ENCODE measurements around the gene GON4L. TPM values are rescaled to one million over a fixed set of nuclear protein-coding genes. Genes with fewer than 3 reads are reported as not detected.
A peak's percentile ranks its signal among the peaks of the same experiment; 100 is the strongest.
"Not testable (repeated sequence)": the region's sequence is repeated elsewhere in the genome, so short reads cannot be mapped to it uniquely, and the experiment has no call there.

GON4L gene
- polyA plus RNA-seq, 1 of the 3 experiments (the other 2 are of a cell fraction), result 16.5 TPM

GRCh38 chr1:155801149-155801548 is 55.9 kb downstream of the GON4L start:
- H3K4me3 ChIP-seq (ENCODE audit: low read depth in 2 of 2, low read length in 1 of 2), result no peak overlapping the region
- H3K4me1 ChIP-seq (ENCODE audit: control insufficient read depth in 1 of 2, insufficient read depth in 2 of 2, low read depth in 1 of 2, low read length in 1 of 2), result peaks cover 0 to 9% of the 10 kb centered on the region in 2 experiments; a peak in 1 of 4 replicates
- ChIA-PET POLR2A (no interaction called here), CTCF (no interaction called here)
- H3K79me2 ChIP-seq (ENCODE audit: insufficient read depth), result peaks cover 12% of the 10 kb centered on the region
- 0 out of 2 replicates have a peak overlapping the region, but pooled peaks have one; percentile 13 for H3K4me2 ChIP-seq
- no peak for DNase-seq
- H3K36me3 ChIP-seq (replicated peaks in 1 of 2; ENCODE audit: control insufficient read depth in 1 of 2, insufficient read depth in 2 of 2, low read length in 1 of 2), result peaks cover 23 to 53% of the 10 kb centered on the region in 2 experiments
- H2AFZ ChIP-seq (ENCODE audit: low read depth), result no peak overlapping the region
- H3K9me2 ChIP-seq, result no peaks in the 10 kb centered on the region
- H4K20me1 ChIP-seq (ENCODE audit: insufficient read depth), result no peaks in the 10 kb centered on the region
- H3K27me3 ChIP-seq (ENCODE audit: insufficient read depth), result no peaks in the 10 kb centered on the region
- TF ChIP-seq TCF12 (IDR thresholded peaks at IDR 0.05), result peak; percentile 45
- 0 out of 2 replicates have a peak, but pooled peaks have one; percentile 33 for TF ChIP-seq TEAD4 (IDR thresholded peaks at IDR 0.05; ENCODE audit: borderline replicate concordance, insufficient read depth)
- no peak for TF ChIP-seq SIN3A (IDR thresholded peaks at IDR 0.05; ENCODE audit: borderline replicate concordance, low read depth, low read length)
- TF ChIP-seq PBX3 (IDR thresholded peaks at IDR 0.05), result peak; percentile 87
- peak; percentile 65 for TF ChIP-seq JUND (IDR thresholded peaks at IDR 0.05)
- TF ChIP-seq EP300 (IDR thresholded peaks at IDR 0.05; ENCODE audit: borderline replicate concordance in 1 of 2, low read depth in 1 of 2, low read length in 1 of 2), result peak in 1 of 2 experiments; percentile 48; a peak in 1 of 4 replicates
- TF ChIP-seq GATA2 (CRISPR knock-in tag; IDR thresholded peaks at IDR 0.05), result no peak
- TF ChIP-seq FOSL2 (IDR thresholded peaks at IDR 0.05; ENCODE audit: borderline replicate concordance, low read depth), result peak; percentile 75
- H3K9ac ChIP-seq, result no peak overlapping the region; the same call in 1 of the 2 replicates
- H3K27ac ChIP-seq (ENCODE audit: low read depth in 2 of 2, low read length in 1 of 2), result peak overlapping the region in 1 of 2 experiments; percentile 62; a peak in 2 of 4 replicates
- H3K9me3 ChIP-seq, result no peaks in the 10 kb centered on the region
- H3F3A ChIP-seq (replicated peaks; ENCODE audit: insufficient read depth), result peaks cover 28% of the 10 kb centered on the region

- peaks cover 14% of the 10 kb centered on the region for H3F3A ChIP-seq (replicated peaks; ENCODE audit: insufficient read depth)
- H2AFZ ChIP-seq (ENCODE audit: low read depth); H3K27ac ChIP-seq (ENCODE audit: low read depth in 2 of 2, low read length in 1 of 2); DNase-seq; H4K20me1 ChIP-seq (ENCODE audit: insufficient read depth); H3K9me3 ChIP-seq; POLR2A ChIA-PET; H3K4me1 ChIP-seq (ENCODE audit: control insufficient read depth in 1 of 2, insufficient read depth in 2 of 2, low read depth in 1 of 2, low read length in 1 of 2); H3K9me2 ChIP-seq; H3K27me3 ChIP-seq (ENCODE audit: insufficient read depth); H3K4me3 ChIP-seq (ENCODE audit: low read depth in 2 of 2, low read length in 1 of 2); H3K9ac ChIP-seq; H3K4me2 ChIP-seq; CTCF ChIA-PET: not testable (repeated sequence)
- peaks cover 33 to 53% of the 10 kb centered on the region in 2 experiments for H3K36me3 ChIP-seq (replicated peaks in 1 of 2; ENCODE audit: control insufficient read depth in 1 of 2, insufficient read depth in 2 of 2, low read length in 1 of 2)
- WGBS (ENCODE audit: low lambda C conversion rate), result 96% methylated on average over 4 of the region's 4 CpGs
- peaks cover 12% of the 10 kb centered on the region for H3K79me2 ChIP-seq (ENCODE audit: insufficient read depth)
Observed at GRCh38 chr1:155795618-155796017, 61.4 kb downstream of the GON4L start.

- WGBS (ENCODE audit: low lambda C conversion rate), result 92% methylated on average over 4 of the region's 4 CpGs
Observed at GRCh38 chr1:155794605-155795245, 62.3 kb downstream of the GON4L start.

More at GRCh38 chr1:155794605-155795245, 62.3 kb downstream of the GON4L start:
- H3K4me2 ChIP-seq, result no peak overlapping the region
- POLR2A ChIA-PET, result no interaction called here
- no peaks in the 10 kb centered on the region for H3K27me3 ChIP-seq (ENCODE audit: insufficient read depth)
- TF ChIP-seq JUND (IDR thresholded peaks at IDR 0.05) (no peak), CTCF (IDR thresholded peaks at IDR 0.05) (no peak), REST (IDR thresholded peaks at IDR 0.05; ENCODE audit: low read depth, low read length) (no peak)
- H2AFZ ChIP-seq (ENCODE audit: low read depth), result no peak overlapping the region
- CTCF ChIA-PET, result no interaction called here
- H3F3A ChIP-seq (replicated peaks; ENCODE audit: insufficient read depth), result peaks cover 10% of the 10 kb centered on the region
- H3K4me1 ChIP-seq (ENCODE audit: control insufficient read depth in 1 of 2, insufficient read depth in 2 of 2, low read depth in 1 of 2, low read length in 1 of 2), result no peaks in the 10 kb centered on the region
- peaks cover 33 to 48% of the 10 kb centered on the region in 2 experiments for H3K36me3 ChIP-seq (replicated peaks in 1 of 2; ENCODE audit: control insufficient read depth in 1 of 2, insufficient read depth in 2 of 2, low read length in 1 of 2)
- H3K9me3 ChIP-seq, result no peaks in the 10 kb centered on the region
- peaks cover 6% of the 10 kb centered on the region for H3K79me2 ChIP-seq (ENCODE audit: insufficient read depth)
- no peak overlapping the region for H3K27ac ChIP-seq (ENCODE audit: low read depth in 2 of 2, low read length in 1 of 2)
- H3K9me2 ChIP-seq, result no peaks in the 10 kb centered on the region
- H3K9ac ChIP-seq, result no peak overlapping the region
- H3K4me3 ChIP-seq (ENCODE audit: low read depth in 2 of 2, low read length in 1 of 2), result no peak overlapping the region
- H4K20me1 ChIP-seq (ENCODE audit: insufficient read depth), result no peaks in the 10 kb centered on the region
- DNase-seq, result no peak
